Smooth muscle cell (in vitro differentiated cells): ENCODE results near the gene CCDC9B. TPM values are rescaled to one million over a fixed set of nuclear protein-coding genes. Genes with fewer than 3 reads are reported as not detected.

Experiments used
- DNase-seq: peaks from one replicate; lab custom pipeline; 2025; ENCODE audit not compliant: unreplicated experiment; lab: John Stamatoyannopoulos, UW
- H2AFZ ChIP-seq: fragments of 200-600 bp; sonication (generic); 2 replicates; pipeline ENCODE4 v1.6.0; 2016; ENCODE audit warnings: antibody characterized with exemption, low read depth, mild to moderate bottlenecking
- H3F3A ChIP-seq: fragments of 200-600 bp; sonication (generic); 2 replicates; pipeline ENCODE4 v1.6.0; 2017; ENCODE audit warnings: antibody characterized with exemption, low read depth
- H3K27ac ChIP-seq: fragments of 200-600 bp; sonication (generic); 2 replicates; pipeline ENCODE4 v1.5.1; 2016; ENCODE audit warnings: low read depth, mild to moderate bottlenecking
- H3K27me3 ChIP-seq: fragments of 200-600 bp; sonication (generic); 2 replicates; pipeline ENCODE4 v1.6.1; 2016; ENCODE audit warnings: low read depth, mild to moderate bottlenecking
- H3K36me3 ChIP-seq: fragments of 200-600 bp; sonication (generic); 2 replicates; pipeline ENCODE4 v1.5.1; 2016; ENCODE audit warnings: low read depth
- H3K4me1 ChIP-seq: fragments of 200-600 bp; sonication (generic); 2 replicates; pipeline ENCODE4 v1.5.1; 2016; ENCODE audit warnings: low read depth
- H3K4me2 ChIP-seq: fragments of 200-600 bp; sonication (generic); 2 replicates; pipeline ENCODE4 v1.6.0; 2016; ENCODE audit warnings: mild to moderate bottlenecking
- H3K4me3 ChIP-seq: fragments of 200-600 bp; sonication (generic); 2 replicates; pipeline ENCODE4 v1.5.1; 2016; ENCODE audit warnings: mild to moderate bottlenecking
- H3K79me2 ChIP-seq: fragments of 200-600 bp; sonication (generic); 2 replicates; pipeline ENCODE4 v1.6.0; 2016; ENCODE audit warnings: low read depth, mild to moderate bottlenecking
- H3K9ac ChIP-seq: fragments of 200-600 bp; sonication (generic); 2 replicates; pipeline ENCODE4 v1.6.0; 2016; ENCODE audit warnings: low read depth
- H3K9me3 ChIP-seq: fragments of 200-600 bp; sonication (generic); replicated peaks from 2 replicates; pipeline ENCODE4 v1.5.1; 2016; ENCODE audit warnings: low read depth
- H4K20me1 ChIP-seq: fragments of 200-600 bp; sonication (generic); 2 replicates; pipeline ENCODE4 v1.6.0; 2016; ENCODE audit warnings: low read depth
- WGBS: methylation state at CpG from one replicate; pipeline ENCODE4 v1.1.7; 2016; ENCODE audit warnings: low lambda C conversion rate; 5-methylcytosine and 5-hydroxymethylcytosine counted together
- polyA plus RNA-seq: library from polyadenylated mRNA; unstranded; fragments of >200 nt; fragmentation: Nextera tagmentation; extraction: Ambion mirVana; gene quantifications from 2 replicates; pipeline ENCODE4 v1.2.1, GENCODE V29; 2016
- total RNA-seq: library from RNA; depleted of rRNA; stranded (reverse); fragments of >200 nt; gene quantifications from 2 replicates; pipeline ENCODE4 v1.2.3, GENCODE V29; 2014
- TF ChIP-seq, protein P1 (sequence below): fragments of 200-600 bp; sonication (generic); IDR thresholded peaks from 2 replicates; pipeline ENCODE4 v1.5.1; 2017; ENCODE audit warnings: borderline replicate concordance, mild to moderate bottlenecking, antibody characterized with exemption; ENCODE audit not compliant: insufficient read depth, poor library complexity, severe bottlenecking

Gene CCDC9B
- total and polyA plus RNA-seq, 2 experiments from 2014 or later, result 0.97 to 3.8 TPM

DNA sequence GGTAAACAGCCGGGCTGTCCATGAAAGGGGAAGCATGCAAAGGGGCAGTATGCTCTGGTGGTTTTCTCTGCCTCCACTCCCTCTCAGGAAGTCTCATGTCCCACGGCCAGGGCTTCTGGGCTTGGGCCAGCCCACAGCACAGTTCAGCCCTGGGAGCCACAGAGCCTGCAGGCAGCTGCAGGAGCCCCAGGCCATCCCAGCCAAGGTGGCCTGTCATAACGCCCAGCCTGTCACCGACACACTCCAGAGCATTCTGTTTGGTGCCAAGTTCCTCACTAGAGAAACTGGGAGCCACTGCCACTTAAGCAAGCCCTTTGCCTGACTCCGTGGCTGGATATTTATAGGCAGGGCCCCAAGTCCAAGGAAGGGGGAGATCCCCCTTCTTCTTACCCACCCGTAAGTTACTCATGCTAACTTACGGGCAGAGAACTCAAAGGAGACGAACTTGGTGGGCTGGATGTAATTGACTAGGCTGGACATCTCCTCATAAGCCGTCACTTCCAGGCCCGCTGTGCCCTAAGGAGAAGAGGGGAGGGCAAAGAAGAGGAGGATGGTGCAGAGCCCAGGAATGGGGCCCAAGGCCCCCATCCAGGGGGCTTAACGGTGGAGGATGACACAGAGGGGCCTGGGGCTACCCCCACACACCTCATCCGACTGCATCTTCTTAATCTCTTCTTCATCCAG lies 44.7 kb downstream of the CCDC9B start:
- peaks cover 6% of the 10 kb centered on the region for H3K4me1 ChIP-seq
- no peak overlapping the region for H3K4me3 ChIP-seq
- H3K27ac ChIP-seq, result no peak overlapping the region
- no peaks in the 10 kb centered on the region for H3F3A ChIP-seq
- TF ChIP-seq, protein P1, sequence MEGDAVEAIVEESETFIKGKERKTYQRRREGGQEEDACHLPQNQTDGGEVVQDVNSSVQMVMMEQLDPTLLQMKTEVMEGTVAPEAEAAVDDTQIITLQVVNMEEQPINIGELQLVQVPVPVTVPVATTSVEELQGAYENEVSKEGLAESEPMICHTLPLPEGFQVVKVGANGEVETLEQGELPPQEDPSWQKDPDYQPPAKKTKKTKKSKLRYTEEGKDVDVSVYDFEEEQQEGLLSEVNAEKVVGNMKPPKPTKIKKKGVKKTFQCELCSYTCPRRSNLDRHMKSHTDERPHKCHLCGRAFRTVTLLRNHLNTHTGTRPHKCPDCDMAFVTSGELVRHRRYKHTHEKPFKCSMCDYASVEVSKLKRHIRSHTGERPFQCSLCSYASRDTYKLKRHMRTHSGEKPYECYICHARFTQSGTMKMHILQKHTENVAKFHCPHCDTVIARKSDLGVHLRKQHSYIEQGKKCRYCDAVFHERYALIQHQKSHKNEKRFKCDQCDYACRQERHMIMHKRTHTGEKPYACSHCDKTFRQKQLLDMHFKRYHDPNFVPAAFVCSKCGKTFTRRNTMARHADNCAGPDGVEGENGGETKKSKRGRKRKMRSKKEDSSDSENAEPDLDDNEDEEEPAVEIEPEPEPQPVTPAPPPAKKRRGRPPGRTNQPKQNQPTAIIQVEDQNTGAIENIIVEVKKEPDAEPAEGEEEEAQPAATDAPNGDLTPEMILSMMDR, result no peak
- peak; percentile 8 for DNase-seq
- H4K20me1 ChIP-seq, result no peaks in the 10 kb centered on the region
- no peaks in the 10 kb centered on the region for H3K79me2 ChIP-seq
- H2AFZ ChIP-seq, result no peak overlapping the region
- H3K36me3 ChIP-seq, result no peaks in the 10 kb centered on the region
- no peak overlapping the region for H3K4me2 ChIP-seq
- H3K9me3 ChIP-seq, result no peaks in the 10 kb centered on the region
- 47% methylated on average over 12 of the region's 12 CpGs for WGBS
- no peak overlapping the region for H3K9ac ChIP-seq
- H3K27me3 ChIP-seq, result peaks cover 28% of the 10 kb centered on the region

DNA sequence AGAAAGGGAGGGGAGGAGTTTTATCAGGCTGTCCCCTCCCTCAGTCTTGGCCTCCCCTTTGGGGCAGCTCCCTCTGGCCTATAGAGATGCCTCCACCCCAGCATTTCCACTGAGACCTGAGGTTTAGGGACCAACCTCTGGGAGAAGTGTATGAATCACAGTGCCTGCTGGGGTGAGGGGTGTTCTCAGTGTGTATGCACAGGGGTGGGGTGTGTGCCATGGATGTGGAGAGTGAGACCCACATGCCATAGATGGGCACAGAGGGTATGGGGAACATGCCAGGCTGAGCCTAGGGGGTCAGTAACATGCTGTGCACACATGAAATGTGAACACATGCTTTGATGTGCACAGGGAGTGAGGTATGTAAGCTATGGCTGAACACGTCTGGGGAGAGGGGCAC lies 45.4 kb downstream of the CCDC9B start:
- no peak overlapping the region for H3K27ac ChIP-seq
- no peak overlapping the region for H3K4me2 ChIP-seq
- no peaks in the 10 kb centered on the region for H3K79me2 ChIP-seq
- H3K4me3 ChIP-seq, result no peak overlapping the region
- H4K20me1 ChIP-seq, result no peaks in the 10 kb centered on the region
- no peak overlapping the region for H2AFZ ChIP-seq
- no peaks in the 10 kb centered on the region for H3F3A ChIP-seq
- WGBS, result 85% methylated on average over 1 of the region's 1 CpG
- peaks cover 35% of the 10 kb centered on the region for H3K27me3 ChIP-seq
- H3K9me3 ChIP-seq, result no peaks in the 10 kb centered on the region
- no peaks in the 10 kb centered on the region for H3K36me3 ChIP-seq
- H3K9ac ChIP-seq, result no peak overlapping the region
- TF ChIP-seq, protein P1, result no peak
- no peak for DNase-seq
- H3K4me1 ChIP-seq, result peaks cover 9% of the 10 kb centered on the region

DNA sequence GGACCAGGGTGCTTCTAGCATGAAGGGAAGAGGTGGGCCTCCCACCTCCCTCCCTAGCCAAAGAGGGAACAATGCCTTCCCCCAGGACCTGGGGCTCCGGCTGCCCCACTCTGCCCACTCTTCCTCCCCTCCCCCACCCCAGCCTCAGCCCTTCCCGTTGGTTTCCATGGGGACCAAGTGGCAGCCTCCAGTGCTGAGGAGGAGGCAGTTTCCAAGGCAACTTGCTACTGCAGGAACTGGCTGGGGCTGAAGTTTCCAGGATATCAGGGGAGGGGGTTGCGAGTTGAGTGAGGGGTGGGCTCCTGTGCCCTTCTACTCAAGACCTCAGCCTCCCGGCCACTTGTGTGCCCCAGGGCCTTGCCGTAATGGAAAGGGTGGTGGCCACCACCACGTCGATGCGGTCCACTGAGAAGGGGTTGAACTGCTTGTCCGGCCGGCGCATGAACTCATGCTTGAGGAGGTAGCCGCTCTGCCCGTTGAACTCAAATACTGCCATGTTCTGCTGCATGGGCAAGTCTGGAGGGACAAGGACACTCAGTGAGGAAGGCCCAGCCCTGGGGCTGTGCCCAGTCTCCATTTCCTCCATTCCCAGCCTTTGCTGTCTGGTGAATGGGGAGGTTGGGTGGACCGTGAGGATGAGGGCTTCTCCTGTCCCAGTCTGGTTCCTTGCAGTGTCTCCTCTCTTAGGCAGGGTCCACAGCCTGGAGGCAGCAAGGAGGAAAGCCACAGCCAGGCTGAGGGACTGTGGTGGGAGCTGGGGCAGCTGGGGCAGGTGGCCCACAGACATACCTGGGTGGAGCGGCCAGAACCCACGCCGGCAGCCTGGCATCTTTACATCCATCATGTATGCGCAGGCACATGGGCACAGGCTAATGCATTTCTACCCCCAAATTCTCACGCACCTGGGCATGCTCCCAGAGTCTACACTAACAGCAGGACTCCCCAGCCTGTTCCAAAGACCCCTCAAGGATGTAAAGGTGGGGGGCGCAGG lies 46.5 kb downstream of the CCDC9B start:
- peaks cover 9% of the 10 kb centered on the region for H3K4me1 ChIP-seq
- no peaks in the 10 kb centered on the region for H3K79me2 ChIP-seq
- H3K9ac ChIP-seq, result no peak overlapping the region
- 93% methylated on average over 20 of the region's 20 CpGs for WGBS
- H3K4me3 ChIP-seq, result no peak overlapping the region
- no peaks in the 10 kb centered on the region for H3K9me3 ChIP-seq
- TF ChIP-seq, protein P1, result no peak
- H3F3A ChIP-seq, result no peaks in the 10 kb centered on the region
- DNase-seq, result no peak
- no peaks in the 10 kb centered on the region for H3K36me3 ChIP-seq
- peaks cover 45% of the 10 kb centered on the region for H3K27me3 ChIP-seq
- no peak overlapping the region for H2AFZ ChIP-seq
- no peaks in the 10 kb centered on the region for H4K20me1 ChIP-seq
- no peak overlapping the region for H3K4me2 ChIP-seq
- no peak overlapping the region for H3K27ac ChIP-seq
